Glomerular visceral epithelial cell (primary cell): ENCODE data around the gene ZNF672.

ENCODE experiments used
- DNase-seq: peaks from one replicate; pipeline ENCODE4 v3.0.0-alpha.2; 2016; ENCODE audit errors: extremely low spot score

The ZNF672 gene

DNA sequence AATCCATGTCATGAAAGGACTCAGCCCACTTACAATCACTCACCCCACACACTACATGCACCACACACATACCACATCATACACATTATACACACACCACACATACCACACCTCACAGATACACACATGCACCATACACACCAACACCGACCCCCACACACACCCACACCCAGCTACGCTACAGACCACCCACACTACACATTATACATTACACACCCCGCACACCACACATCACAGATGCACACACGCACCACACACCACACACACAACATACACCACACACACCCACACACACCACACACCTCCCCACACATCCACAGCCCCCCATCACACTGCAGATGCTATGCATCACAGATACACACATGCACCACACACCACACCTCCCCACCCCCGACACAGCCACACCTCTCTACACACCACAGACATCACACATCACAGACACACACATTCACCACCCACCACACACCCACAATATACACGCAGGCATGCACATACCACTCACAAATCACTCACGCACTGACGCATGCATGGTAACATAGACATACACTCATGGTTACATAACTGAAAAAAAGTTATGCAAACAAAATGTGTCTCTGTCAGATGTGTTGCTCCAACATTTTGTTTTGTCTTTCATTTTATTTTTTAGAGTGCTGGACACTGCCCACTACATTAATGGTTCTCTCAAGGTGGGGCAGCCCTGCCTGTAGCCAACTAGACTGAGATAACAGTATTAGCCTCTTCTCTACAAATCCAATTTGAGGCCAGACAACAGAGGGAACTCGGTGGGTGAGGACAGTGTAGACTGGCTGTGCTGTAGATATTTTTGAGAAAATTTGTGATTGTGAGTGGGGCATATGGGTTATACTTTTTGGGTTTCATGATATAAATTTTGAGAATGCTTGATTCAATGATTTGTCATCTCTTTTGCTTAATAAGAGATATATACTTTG is 52.8 kb downstream of the ZNF672 start:
- no peak for DNase-seq

DNA sequence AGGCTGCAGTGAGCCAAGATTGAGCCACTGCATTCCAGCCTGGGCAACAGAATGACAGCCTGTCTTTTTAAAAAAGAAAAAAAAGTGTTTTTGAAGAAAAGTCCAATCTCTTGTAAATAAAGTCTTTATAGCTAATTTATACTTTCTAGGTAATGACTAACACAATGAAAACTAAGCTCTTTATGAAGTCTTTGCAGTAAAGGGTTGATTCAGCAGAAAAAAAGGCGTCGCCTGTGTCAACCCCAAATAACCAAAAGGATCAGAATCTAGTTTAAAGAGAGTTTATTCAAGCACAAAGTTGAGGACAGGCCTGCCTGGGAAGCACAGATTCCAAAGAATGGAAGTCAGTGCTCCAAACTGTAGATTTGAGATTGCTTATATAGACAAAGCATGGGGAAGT is 53.7 kb downstream of the ZNF672 start:
- no peak for DNase-seq

DNA sequence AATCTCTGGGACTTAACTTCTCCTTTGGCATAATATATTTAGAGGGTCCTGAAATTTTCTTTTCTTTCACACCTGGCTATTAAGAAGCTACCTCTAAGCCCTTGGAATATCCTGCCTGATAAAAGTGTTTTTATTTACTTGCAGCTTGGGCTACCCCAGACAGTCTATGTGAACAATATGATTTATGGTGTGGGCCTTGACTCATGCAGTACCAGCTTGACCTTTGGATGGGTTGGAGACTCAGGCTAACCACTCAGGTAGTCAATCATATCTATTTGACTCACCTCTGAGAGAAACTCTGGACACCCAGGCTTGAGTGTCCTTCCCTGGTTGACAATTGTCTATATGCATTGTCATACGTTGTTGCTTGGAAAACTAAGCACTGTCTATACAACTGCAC is 54.6 kb downstream of the ZNF672 start:
- DNase-seq, result no peak

DNA sequence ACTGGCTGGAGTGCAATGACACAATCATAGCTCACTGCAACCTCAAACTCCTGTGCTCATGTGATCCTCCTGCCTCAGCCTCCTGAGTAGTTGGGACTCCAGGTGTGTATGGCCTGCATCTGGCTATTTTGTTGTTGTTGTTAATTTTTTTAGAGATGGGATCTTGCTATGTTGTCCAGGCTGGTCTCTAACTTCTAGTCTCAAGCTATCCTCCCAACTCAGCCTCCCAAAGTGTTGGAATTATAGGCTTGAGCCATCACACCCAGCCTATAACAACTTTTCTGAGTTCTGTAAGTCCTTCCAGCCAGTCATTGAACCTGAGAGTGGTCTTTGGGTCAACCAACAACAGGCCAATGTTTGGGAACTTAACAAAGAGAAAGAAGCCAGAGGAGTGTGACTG is 56.8 kb downstream of the ZNF672 start:
- DNase-seq, result no peak

DNA sequence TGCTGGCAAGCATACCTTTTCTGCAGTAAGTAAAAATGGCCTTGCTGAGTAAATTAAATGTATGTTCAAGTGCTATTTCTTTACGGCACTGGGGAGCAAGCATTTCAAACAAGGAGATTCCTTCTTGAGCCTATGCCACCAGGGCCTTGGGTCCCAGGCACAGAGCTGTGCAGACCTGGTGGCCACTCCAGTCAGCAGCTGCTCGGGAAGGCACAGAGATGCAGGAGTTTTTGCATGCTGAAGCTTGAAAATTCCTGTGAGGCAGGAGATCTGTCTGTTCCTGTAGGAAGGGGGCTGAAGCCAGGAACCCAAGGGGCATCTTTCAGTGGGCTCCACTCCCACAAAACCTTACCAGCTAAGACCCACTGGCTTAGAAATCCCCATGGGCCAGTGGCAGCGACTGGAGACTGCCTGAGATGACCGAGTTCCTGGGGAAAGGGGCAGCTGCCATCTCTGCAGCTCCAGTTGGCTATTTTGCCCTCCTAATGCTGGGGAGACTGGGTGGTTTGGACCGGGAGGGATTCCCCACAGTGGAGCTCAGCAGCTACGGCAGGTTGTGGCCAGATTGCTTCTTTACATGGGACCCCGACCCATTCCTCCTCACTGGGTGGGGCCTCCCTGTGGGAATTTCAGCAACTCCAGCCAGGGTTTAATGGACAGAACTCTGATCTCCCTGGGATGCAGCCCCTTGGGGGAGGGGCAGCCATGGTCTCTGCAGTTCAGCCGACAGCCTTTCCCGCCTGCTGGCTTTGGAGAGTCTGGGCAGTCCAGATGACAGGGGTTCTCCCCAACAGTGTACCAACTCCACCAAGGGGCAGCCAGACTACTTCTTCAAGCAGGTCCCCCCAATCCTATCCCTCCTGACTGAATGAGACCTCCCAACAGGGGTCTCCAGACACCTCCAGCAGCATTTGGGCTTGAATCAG is 59.7 kb downstream of the ZNF672 start:
- DNase-seq, result no peak
